ENCODE results near the gene PARP16.
A peak's percentile ranks its signal among the peaks of the same experiment; 100 is the strongest.

The PARP16 gene

DNA sequence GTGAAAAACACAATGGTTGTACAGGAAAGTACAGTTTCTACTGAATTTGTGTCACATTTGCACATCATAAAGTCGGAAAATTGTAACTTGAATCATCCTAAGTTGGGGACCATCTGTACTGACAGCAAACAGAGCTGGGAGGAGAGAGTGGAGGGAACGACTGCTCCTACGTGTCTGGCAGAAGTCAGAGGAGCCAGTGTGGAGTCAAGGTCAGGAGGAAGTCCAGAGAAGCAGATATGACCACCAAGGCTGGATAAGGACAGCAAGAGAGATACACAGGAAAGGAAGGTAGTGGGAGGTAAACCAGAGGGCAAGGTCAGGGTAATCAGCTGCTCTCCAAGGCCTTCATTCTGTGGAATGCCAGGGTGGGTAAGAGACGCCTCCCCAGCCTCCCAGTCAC, 72.7 kb downstream of the PARP16 start:
- no peak for DNase-seq
- H3K27ac Mint-ChIP-seq: no peak overlapping the region
- H3K36me3 Mint-ChIP-seq (ENCODE audit: low read depth): no peaks in the 10 kb centered on the region
- no peak overlapping the region for H3K4me3 Mint-ChIP-seq
- no peaks in the 10 kb centered on the region for H3K27me3 Mint-ChIP-seq
- H3K4me1 Mint-ChIP-seq (ENCODE audit: low read depth): peaks cover 16% of the 10 kb centered on the region
- no peaks in the 10 kb centered on the region for H3K9me3 Mint-ChIP-seq

DNA sequence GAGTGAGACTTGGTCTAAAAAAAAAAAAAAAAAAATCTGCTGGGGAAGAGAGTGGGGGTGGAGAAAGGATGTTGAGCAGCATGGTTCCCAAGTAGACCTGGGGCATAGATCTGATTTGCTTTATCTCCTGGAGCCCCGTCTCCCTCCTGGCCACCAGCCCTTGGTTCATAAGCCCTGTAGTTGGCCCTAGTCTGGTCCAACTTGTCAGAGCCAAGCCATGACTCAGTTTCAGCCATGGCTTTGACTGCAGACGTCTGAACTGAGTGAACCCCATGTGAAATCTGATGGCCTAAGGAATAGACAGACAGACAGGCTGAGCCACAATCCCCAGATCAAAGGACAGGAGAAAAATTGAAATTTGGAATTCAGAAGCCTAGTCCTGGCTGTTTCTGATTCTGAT, 73.4 kb downstream of the PARP16 start:
- no peak overlapping the region for H3K27ac Mint-ChIP-seq

DNA sequence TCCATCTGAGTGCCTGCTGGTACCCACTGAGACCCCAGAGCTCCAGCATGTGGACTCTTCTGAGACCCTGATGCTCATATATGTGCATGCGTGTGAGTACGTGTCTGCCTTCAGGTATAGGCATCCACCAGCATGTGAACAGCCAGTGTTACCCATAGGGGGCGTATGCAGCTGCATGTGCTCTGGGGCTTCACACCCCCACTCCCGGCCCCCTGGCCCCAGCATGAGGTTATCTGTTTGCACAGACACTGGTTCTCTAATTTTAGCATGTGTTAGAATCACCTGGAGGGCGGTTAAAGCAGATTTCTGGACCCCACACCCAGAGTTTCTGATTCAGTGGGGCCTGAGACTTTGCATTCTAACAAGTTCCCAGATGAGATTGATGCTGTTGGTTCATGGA, 74.6 kb downstream of the PARP16 start:
- Mint-ChIP-seq H3K4me3 (no peak overlapping the region), H3K27ac (no peak overlapping the region), H3K36me3 (ENCODE audit: low read depth) (no peaks in the 10 kb centered on the region), H3K9me3 (no peaks in the 10 kb centered on the region), H3K4me1 (ENCODE audit: low read depth) (peaks cover 2% of the 10 kb centered on the region), H3K27me3 (no peaks in the 10 kb centered on the region)
- DNase-seq: peak; percentile 55

More for the DNA sequence above, 73.4 kb downstream of the PARP16 start:
- Mint-ChIP-seq H3K27me3 (no peaks in the 10 kb centered on the region), H3K36me3 (ENCODE audit: low read depth) (no peaks in the 10 kb centered on the region), H3K9me3 (no peaks in the 10 kb centered on the region), H3K4me3 (no peak overlapping the region), H3K4me1 (ENCODE audit: low read depth) (peaks cover 9% of the 10 kb centered on the region)
- DNase-seq: no peak

DNA sequence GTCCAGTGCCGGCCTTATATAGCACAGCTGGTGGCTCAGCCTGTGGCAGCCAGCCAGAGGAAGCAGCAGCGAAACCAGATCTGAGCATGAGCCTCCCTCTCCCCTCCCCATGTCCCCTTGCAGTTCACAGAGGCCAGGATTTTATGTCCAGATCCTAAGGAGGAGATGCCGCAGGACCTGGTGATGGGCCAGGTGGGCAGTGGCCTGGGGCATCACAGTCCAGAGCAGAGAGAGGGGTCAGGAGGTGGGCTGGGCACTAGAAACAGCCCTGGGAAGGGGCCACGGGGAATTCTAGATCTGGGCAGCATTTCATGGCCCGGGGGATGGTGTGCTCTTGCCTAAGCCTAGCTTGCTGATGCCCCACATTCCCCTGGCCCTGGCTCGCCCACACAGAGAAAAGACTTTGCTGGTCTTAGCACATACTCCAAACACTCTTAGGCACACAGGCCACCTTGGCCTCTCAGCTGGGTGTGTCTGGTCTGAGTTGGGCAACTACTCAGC, 75.2 kb downstream of the PARP16 start:
- no peak for DNase-seq
- Mint-ChIP-seq H3K9me3 (no peaks in the 10 kb centered on the region), H3K27me3 (no peaks in the 10 kb centered on the region), H3K27ac (no peak overlapping the region), H3K36me3 (ENCODE audit: low read depth) (no peaks in the 10 kb centered on the region), H3K4me3 (no peak overlapping the region), H3K4me1 (ENCODE audit: low read depth) (no peaks in the 10 kb centered on the region)

DNA sequence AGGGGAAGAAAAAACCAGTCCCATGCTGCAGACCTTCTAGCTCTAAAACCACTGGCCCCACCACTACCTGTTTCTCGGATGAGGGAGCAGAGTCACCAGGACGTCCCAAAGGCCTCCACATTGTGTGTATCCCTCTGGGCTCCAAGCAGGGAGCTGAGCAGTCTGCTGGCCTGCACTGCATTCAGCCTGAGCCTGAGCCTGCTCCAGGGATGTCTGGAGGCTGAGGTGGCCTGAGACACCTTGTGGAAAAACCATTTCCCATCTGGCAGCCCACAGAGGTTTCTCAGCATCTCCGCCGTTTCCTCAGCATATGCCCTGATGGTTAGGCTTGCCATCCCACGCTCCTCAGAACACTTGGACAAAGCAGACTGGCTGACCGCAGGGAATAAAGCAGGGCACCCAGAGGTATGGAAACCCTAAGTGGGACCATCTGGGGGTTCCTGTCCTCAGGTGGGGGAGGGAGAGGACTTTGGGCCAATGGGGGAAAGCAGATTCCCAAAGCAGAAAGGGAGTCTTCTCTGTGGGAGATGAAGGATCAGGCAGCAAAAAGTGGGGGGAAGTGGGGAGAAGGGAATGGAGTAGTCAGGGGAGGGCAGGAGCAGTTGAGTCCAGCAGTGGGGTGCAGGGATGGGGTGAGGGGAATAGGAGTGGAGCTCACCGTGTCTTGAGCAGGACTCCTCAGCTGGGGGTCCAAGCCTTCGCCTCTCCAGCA, 75.8 kb downstream of the PARP16 start, which contains the start of gene CILP:
CILP (minus strand) TSS at position 704 of the 712 bp plus-strand sequence. CDS start 1,718 bp downstream, outside the sequence.
- no peak within 1 kb of the TSS for H3K27ac Mint-ChIP-seq
- no peaks in the 10 kb centered on the region for H3K4me1 Mint-ChIP-seq (ENCODE audit: low read depth)
- no peak for DNase-seq
- H3K27me3 Mint-ChIP-seq: no peaks in the 10 kb centered on the region
- H3K9me3 Mint-ChIP-seq: no peaks in the 10 kb centered on the region
- no peak within 1 kb of the TSS for H3K4me3 Mint-ChIP-seq
- no peaks in the 10 kb centered on the region for H3K36me3 Mint-ChIP-seq (ENCODE audit: low read depth)

DNA sequence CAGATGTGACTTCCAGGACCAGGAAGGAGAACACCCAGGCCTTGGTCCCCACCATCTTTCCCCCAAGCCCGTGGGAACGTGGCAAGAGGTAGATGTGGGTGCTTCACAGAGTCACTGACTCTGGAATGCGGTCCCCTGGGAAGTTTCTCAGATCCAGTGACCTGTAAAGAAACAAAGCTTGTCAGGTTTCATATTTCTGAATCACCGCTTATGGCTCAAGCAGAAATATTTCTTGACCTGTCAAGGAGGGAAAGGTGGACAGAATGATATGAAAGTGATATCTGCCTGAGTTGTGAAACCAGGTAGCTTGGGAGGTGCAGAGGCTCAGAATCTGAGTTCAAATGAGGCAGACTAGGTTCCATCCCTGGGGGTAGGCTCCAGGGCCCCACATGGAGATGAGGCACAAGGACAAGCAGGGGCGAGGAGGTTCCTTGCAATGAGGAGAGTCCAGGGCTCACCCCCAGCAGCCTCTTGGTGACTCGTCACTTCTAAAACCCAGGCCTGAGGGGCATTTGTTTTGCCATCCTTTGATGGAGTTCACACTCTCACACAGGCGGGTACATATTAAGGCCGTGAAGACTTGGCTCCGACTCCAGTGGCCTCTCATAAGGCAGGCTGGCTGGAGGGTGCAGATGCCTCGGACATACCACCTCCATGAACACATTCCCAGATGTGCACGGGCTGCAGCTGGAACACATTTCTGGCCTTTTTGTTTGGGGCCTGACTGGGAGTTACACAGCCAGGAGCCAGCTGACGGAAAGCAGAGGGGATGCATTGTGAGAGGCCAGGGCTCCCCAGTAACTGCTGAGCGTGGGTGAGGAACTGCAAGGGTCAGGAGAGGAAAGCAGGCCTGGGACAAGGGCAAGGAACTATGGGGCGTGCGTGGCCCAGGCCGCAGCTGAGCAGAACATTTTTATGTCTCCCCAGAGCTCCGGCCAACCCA, 76.7 kb downstream of the PARP16 start:
- no peak overlapping the region for H3K4me3 Mint-ChIP-seq
- no peak overlapping the region for H3K27ac Mint-ChIP-seq
- no peaks in the 10 kb centered on the region for H3K27me3 Mint-ChIP-seq
- no peak for DNase-seq
- H3K9me3 Mint-ChIP-seq: no peaks in the 10 kb centered on the region
- H3K4me1 Mint-ChIP-seq (ENCODE audit: low read depth): no peaks in the 10 kb centered on the region
- H3K36me3 Mint-ChIP-seq (ENCODE audit: low read depth): no peaks in the 10 kb centered on the region

DNA sequence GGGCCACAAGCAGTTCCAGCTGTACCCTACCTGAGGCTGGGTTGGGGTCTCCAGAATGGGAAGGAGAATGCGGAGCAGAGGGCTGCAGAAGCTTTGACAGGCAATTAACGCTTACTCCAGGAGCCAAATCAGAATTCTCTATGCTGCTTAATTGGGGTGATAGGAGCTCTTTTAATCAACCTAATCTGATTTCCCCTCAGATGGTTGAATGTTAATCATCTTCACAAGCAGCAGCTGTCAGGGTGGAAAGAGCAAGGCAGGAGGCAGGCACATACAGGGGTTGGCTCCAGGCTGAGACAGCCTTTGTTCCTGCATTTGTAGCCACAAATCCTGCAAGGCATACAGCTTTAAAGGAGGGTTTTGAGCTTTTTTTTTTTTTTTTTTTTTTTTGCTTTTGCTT, 78.0 kb downstream of the PARP16 start:
- Mint-ChIP-seq H3K36me3 (ENCODE audit: low read depth) (no peaks in the 10 kb centered on the region), H3K27ac (no peak overlapping the region), H3K27me3 (no peaks in the 10 kb centered on the region), H3K4me3 (no peak overlapping the region), H3K9me3 (no peaks in the 10 kb centered on the region), H3K4me1 (ENCODE audit: low read depth) (no peaks in the 10 kb centered on the region)
- no peak for DNase-seq
